ENCODE data around the gene CTNNA3.

DNA sequence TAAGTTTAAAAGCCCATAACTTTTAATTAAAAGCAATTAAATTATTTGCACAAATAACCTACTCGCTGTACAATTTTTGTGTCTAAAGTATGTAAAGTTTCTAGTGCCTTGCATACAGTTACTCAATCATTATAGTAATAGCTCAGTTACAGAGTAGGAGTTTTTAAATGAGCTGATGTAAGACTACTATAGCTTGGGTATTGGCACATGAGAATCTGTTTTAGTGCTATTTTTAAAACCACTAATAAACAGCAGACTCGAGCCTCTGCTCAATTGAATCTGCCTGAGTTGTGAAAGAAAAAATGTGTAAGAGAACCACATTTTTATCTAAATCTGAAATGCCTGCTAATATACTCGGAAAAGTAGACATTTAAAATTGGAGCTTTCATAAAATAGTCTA is 31.1 kb downstream of the CTNNA3 start:
- TF ChIP-seq, protein P1, sequence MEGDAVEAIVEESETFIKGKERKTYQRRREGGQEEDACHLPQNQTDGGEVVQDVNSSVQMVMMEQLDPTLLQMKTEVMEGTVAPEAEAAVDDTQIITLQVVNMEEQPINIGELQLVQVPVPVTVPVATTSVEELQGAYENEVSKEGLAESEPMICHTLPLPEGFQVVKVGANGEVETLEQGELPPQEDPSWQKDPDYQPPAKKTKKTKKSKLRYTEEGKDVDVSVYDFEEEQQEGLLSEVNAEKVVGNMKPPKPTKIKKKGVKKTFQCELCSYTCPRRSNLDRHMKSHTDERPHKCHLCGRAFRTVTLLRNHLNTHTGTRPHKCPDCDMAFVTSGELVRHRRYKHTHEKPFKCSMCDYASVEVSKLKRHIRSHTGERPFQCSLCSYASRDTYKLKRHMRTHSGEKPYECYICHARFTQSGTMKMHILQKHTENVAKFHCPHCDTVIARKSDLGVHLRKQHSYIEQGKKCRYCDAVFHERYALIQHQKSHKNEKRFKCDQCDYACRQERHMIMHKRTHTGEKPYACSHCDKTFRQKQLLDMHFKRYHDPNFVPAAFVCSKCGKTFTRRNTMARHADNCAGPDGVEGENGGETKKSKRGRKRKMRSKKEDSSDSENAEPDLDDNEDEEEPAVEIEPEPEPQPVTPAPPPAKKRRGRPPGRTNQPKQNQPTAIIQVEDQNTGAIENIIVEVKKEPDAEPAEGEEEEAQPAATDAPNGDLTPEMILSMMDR (IDR thresholded peaks at IDR 0.05) = no peak
- TF ChIP-seq POLR2A (IDR thresholded peaks at IDR 0.05) = no peak
